Thyroid gland (tissue), 4 donors: ENCODE data around the gene PSMC5. TPM values are rescaled to one million over a fixed set of nuclear protein-coding genes. Genes with fewer than 3 reads are reported as not detected.

Source experiments
- DNase-seq, 2 donors: peaks; one replicate each; pipeline ENCODE4 v3.0.0-alpha.2; 2019
- H3K27ac ChIP-seq, 3 donors: fragments of 200-600 bp; sonication (generic); 1 replicate in 2 of 3; 2 replicates in 1 of 3; pipeline ENCODE4 v1.5.1; 2016 to 2019; ENCODE audit warnings: mild to moderate bottlenecking in 1 of 3, moderate library complexity in 1 of 3
- H3K27me3 ChIP-seq: fragments of 200-600 bp; sonication (generic); one replicate; pipeline ENCODE4 v1.5.1; 2019
- H3K36me3 ChIP-seq, 2 donors: fragments of 200-600 bp; sonication (generic); one replicate each; pipeline ENCODE4 v1.5.1; 2016 to 2019
- H3K4me1 ChIP-seq, 2 donors: fragments of 200-600 bp; sonication (generic); one replicate each; pipeline ENCODE4 v1.5.1; 2017 to 2019
- H3K4me3 ChIP-seq, 3 donors: fragments of 200-600 bp; sonication (generic); replicated peaks in 1 of 3; 1 replicate in 2 of 3; 2 replicates in 1 of 3; pipeline ENCODE4 v1.5.1; 2016; ENCODE audit warnings: mild to moderate bottlenecking in 1 of 3
- H3K9me3 ChIP-seq: fragments of 200-600 bp; sonication (generic); one replicate; pipeline ENCODE4 v1.5.1; 2017
- CTCF ChIP-seq, 6 experiments: fragments of 200-600 bp in 3 of 6; fragments of 450-650 bp in 3 of 6; sonication (generic) in 3 of 6; IDR thresholded peaks; one replicate each; pipeline ENCODE4 v1.5.1; 2016 to 2019; ENCODE audit warnings: antibody characterized with exemption in 6 of 6, mild to moderate bottlenecking in 2 of 6, inconsistent platforms in 1 of 6, moderate library complexity in 1 of 6
- POLR2A ChIP-seq, 2 donors: fragments of 450-650 bp; IDR thresholded peaks; one replicate each; pipeline ENCODE4 v1.6.1; 2017; ENCODE audit warnings: antibody characterized with exemption in 2 of 2, mild to moderate bottlenecking in 2 of 2, moderate library complexity in 1 of 2
- WGBS, 2 donors: methylation state at CpG; one replicate each; pipeline ENCODE4 v1.1.5; 2017; 5-methylcytosine and 5-hydroxymethylcytosine counted together
- intact Hi-C: fragments of 100-400 bp; cut with DNase I; formaldehyde crosslinking; loops from one replicate; pipeline ENCODE4 v1.15.1; 2023
- total RNA-seq, 4 donors: library from RNA; depleted of rRNA; stranded (reverse); fragments of >200 nt; gene quantifications; one replicate each; pipeline ENCODE4 v1.2.3, GENCODE V29; 2016

The PSMC5 gene
- total RNA-seq, 4 donors from 2014 or later = 79.1 to 98.3 (median 86.4) TPM

- DNase-seq = no peak
- 93 to 95% methylated on average over 10 of the region's 10 CpGs for WGBS, 2 donors
- Histone ChIP-seq H3K36me3 (peaks cover 83 to 88% of the 10 kb centered on the region in 2 donors), H3K4me1 (peaks cover 1 to 5% of the 10 kb centered on the region in 2 donors), H3K4me3 (no peak overlapping the region), H3K9me3 (no peaks in the 10 kb centered on the region), H3K27me3 (no peaks in the 10 kb centered on the region), H3K27ac (no peak overlapping the region)
- intact Hi-C loops = loop anchor here (10.0 kb wide), 1 partner anchor 206 kb away; no protein-coding TSS in a partner anchor
- TF ChIP-seq CTCF (IDR thresholded peaks at IDR 0.05) (no peak), POLR2A (IDR thresholded peaks at IDR 0.05) (no peak)
These were observed 6.2 kb upstream of the PSMC5 start for GRCh38 chr17:63820963-63821561.

- DNase-seq = no peak
- H3K27ac ChIP-seq = no peak overlapping the region
- WGBS, 2 donors = 87 to 90% methylated on average over 6 of the region's 6 CpGs
- no peak overlapping the region for H3K4me3 ChIP-seq
- no peaks in the 10 kb centered on the region for H3K9me3 ChIP-seq
- H3K27me3 ChIP-seq = no peaks in the 10 kb centered on the region
- H3K4me1 ChIP-seq = peaks cover 5 to 7% of the 10 kb centered on the region in 2 donors
- TF ChIP-seq POLR2A (IDR thresholded peaks at IDR 0.05) (no peak), CTCF (IDR thresholded peaks at IDR 0.05) (no peak)
- intact Hi-C loops = loop anchor here (10.0 kb wide), 1 partner anchor 207 kb away; no protein-coding TSS in a partner anchor
- H3K36me3 ChIP-seq = peaks cover 78 to 80% of the 10 kb centered on the region in 2 donors
These were observed 5.4 kb upstream of the PSMC5 start for GRCh38 chr17:63821804-63822203.

GRCh38 chr17:63822537-63822936, 4.7 kb upstream of the PSMC5 start:
- TF ChIP-seq POLR2A (IDR thresholded peaks at IDR 0.05) (no peak), CTCF (IDR thresholded peaks at IDR 0.05) (no peak)
- Histone ChIP-seq H3K36me3 (peaks cover 71 to 73% of the 10 kb centered on the region in 2 donors), H3K9me3 (no peaks in the 10 kb centered on the region), H3K27ac (no peak overlapping the region), H3K4me1 (peaks cover 5 to 7% of the 10 kb centered on the region in 2 donors), H3K4me3 (no peak overlapping the region), H3K27me3 (no peaks in the 10 kb centered on the region)
- intact Hi-C loops = loop anchor here (10.0 kb wide), 1 partner anchor 208 kb away; no protein-coding TSS in a partner anchor
- DNase-seq = no peak

GRCh38 chr17:63823659-63824331, 3.4 kb upstream of the PSMC5 start:
- intact Hi-C loops = loop anchor here (10.0 kb wide), 1 partner anchor 209 kb away; no protein-coding TSS in a partner anchor
- Histone ChIP-seq H3K9me3 (no peaks in the 10 kb centered on the region), H3K4me3 (no peak overlapping the region), H3K36me3 (peaks cover 58 to 60% of the 10 kb centered on the region in 2 donors), H3K4me1 (peaks cover 9 to 16% of the 10 kb centered on the region in 2 donors), H3K27ac (no peak overlapping the region), H3K27me3 (no peaks in the 10 kb centered on the region)
- WGBS, 2 donors = 96% methylated on average over 13 of the region's 13 CpGs
- TF ChIP-seq POLR2A (IDR thresholded peaks at IDR 0.05) (no peak), CTCF (IDR thresholded peaks at IDR 0.05) (no peak)
- no peak for DNase-seq

GRCh38 chr17:63824362-63824761, 2.9 kb upstream of the PSMC5 start:
- Histone ChIP-seq H3K27me3 (no peaks in the 10 kb centered on the region), H3K4me3 (no peak overlapping the region), H3K36me3 (peaks cover 55 to 58% of the 10 kb centered on the region in 2 donors), H3K27ac (no peak overlapping the region), H3K4me1 (peaks cover 9 to 21% of the 10 kb centered on the region in 2 donors), H3K9me3 (no peaks in the 10 kb centered on the region)
- DNase-seq = no peak
- no peak for TF ChIP-seq POLR2A (IDR thresholded peaks at IDR 0.05)
- 94 to 97% methylated on average over 9 of the region's 9 CpGs for WGBS, 2 donors
- intact Hi-C loops = loop anchor here (10.0 kb wide), 1 partner anchor 210 kb away; no protein-coding TSS in a partner anchor
